HCT116 (cell line): ENCODE data around the gene CARD10. TPM values are rescaled to one million over a fixed set of nuclear protein-coding genes. Genes with fewer than 3 reads are reported as not detected.

ENCODE experiments used
- ATAC-seq: fragments of 200-7000 bp; cut with Tn5 transposase; 2 replicates; pipeline ENCODE4 v1.9.1; 2020; ENCODE audit warnings: mild to moderate bottlenecking, moderate library complexity
- BruUV-seq: library from RNA; stranded (reverse); fragments of 400-500 nt; replicated peaks from 2 replicates; lab custom pipeline; 2021; lab: Mats Ljungman, UMichigan
- CTCF ChIA-PET: fragments of 300-600 bp; sonication (Branson Sonifier 250); formaldehyde crosslinking; loops from one replicate; lab custom pipeline; 2021; ENCODE audit warnings: antibody characterized with exemption; lab: Charles Lee
- POLR2A ChIA-PET: fragments of 300-600, 350-600 bp; sonication (Branson Sonifier 250); formaldehyde crosslinking; loops from one replicate; lab custom pipeline; 2021; ENCODE audit warnings: antibody characterized with exemption; lab: Charles Lee
- RAD21 ChIA-PET, 2 experiments: fragments of 300-600 bp; sonication (Branson Sonifier 250); formaldehyde crosslinking; loops; one replicate each; lab custom pipeline; 2023; ENCODE audit warnings: low total read pairs in 2 of 2; ENCODE audit not compliant: uncharacterized antibody in 2 of 2, unreplicated experiment in 2 of 2, low non-redundant PET in 1 of 2; lab: Charles Lee
- DNase-seq: peaks from one replicate; pipeline ENCODE4 v3.0.0-alpha.2; 2010; ENCODE audit warnings: low read depth, low spot score
- H2AFZ ChIP-seq: fragments of 200-600 bp; shearing (Covaris generic), sonication (generic); 2 replicates; pipeline ENCODE4 v1.6.1; 2017; ENCODE audit warnings: low read depth, mixed run types, mixed read lengths, antibody characterized with exemption, low read length; ENCODE audit not compliant: poor library complexity, severe bottlenecking
- H3K27ac ChIP-seq: 2 replicates; pipeline ENCODE4 v1.5.1; 2012; ENCODE audit warnings: low read depth, low read length
- H3K27me3 ChIP-seq: fragments of 200-600 bp; sonication (generic); 2 replicates; pipeline ENCODE4 v1.6.1; 2016; ENCODE audit warnings: mixed run types, low read length, mixed read lengths; ENCODE audit not compliant: insufficient read depth
- H3K36me3 ChIP-seq, 2 experiments: fragments of 200-500 bp in 1 of 2; fragments of 200-600 bp in 1 of 2; sonication (Bioruptor generic) in 1 of 2; sonication (generic) in 1 of 2; 2 replicates each; pipeline versions ENCODE4 v1.5.1 to v1.6.1; 2014 to 2016; ENCODE audit warnings: low read length in 2 of 2, inconsistent platforms in 1 of 2, mixed read lengths in 1 of 2, mixed run types in 1 of 2; ENCODE audit not compliant: insufficient read depth in 2 of 2, control insufficient read depth in 1 of 2
- H3K4me1 ChIP-seq, 2 experiments: fragments of 200-600 bp in 1 of 2; sonication (generic) in 1 of 2; 2 replicates each; pipeline versions ENCODE4 v1.5.1 to v1.6.1; 2012 to 2017; ENCODE audit warnings: low read length in 2 of 2, inconsistent platforms in 1 of 2, mild to moderate bottlenecking in 1 of 2, mixed read lengths in 1 of 2, mixed run types in 1 of 2, moderate library complexity in 1 of 2; ENCODE audit not compliant: insufficient read depth in 2 of 2, control insufficient read depth in 1 of 2
- H3K4me2 ChIP-seq: fragments of 200-600 bp; sonication (generic); 2 replicates; pipeline ENCODE4 v1.6.1; 2017; ENCODE audit warnings: mixed run types, low read length, mixed read lengths
- H3K4me3 ChIP-seq, 2 experiments: fragments of 200-600 bp in 1 of 2; sonication (generic) in 1 of 2; replicated peaks in 1 of 2; 2 replicates each; pipeline ENCODE4 v1.5.1; 2011 to 2016; ENCODE audit warnings: low read length in 2 of 2, control low read depth in 1 of 2, low read depth in 1 of 2, mild to moderate bottlenecking in 1 of 2, mixed read lengths in 1 of 2, mixed run types in 1 of 2
- H3K79me2 ChIP-seq: fragments of 200-600 bp; sonication (generic); 2 replicates; pipeline ENCODE4 v1.6.1; 2017; ENCODE audit warnings: mild to moderate bottlenecking, mixed run types, low read length, moderate library complexity, mixed read lengths; ENCODE audit not compliant: insufficient read depth
- H3K9ac ChIP-seq: fragments of 200-600 bp; sonication (generic); 2 replicates; pipeline ENCODE4 v1.6.1; 2016; ENCODE audit warnings: low read length, mixed read lengths
- H3K9me2 ChIP-seq: fragments of 200-600 bp; sonication (generic), shearing (Covaris generic); 2 replicates; pipeline ENCODE4 v1.6.1; 2017; ENCODE audit warnings: mixed run types, mild to moderate bottlenecking, moderate library complexity; ENCODE audit not compliant: insufficient read depth
- H3K9me3 ChIP-seq, 2 experiments: fragments of 200-500 bp in 1 of 2; fragments of 200-600 bp in 1 of 2; sonication (Bioruptor generic) in 1 of 2; sonication (generic) in 1 of 2; 2 replicates each; pipeline ENCODE4 v1.6.1; 2014 to 2017; ENCODE audit warnings: low read length in 2 of 2, mixed read lengths in 2 of 2, inconsistent platforms in 1 of 2, low read depth in 1 of 2, mild to moderate bottlenecking in 1 of 2, mixed run types in 1 of 2, moderate library complexity in 1 of 2; ENCODE audit not compliant: control insufficient read depth in 1 of 2, insufficient read depth in 1 of 2
- H4K20me1 ChIP-seq: fragments of 200-600 bp; sonication (generic), shearing (Covaris generic); 2 replicates; pipeline ENCODE4 v1.6.1; 2017; ENCODE audit warnings: mixed run types, mild to moderate bottlenecking, moderate library complexity; ENCODE audit not compliant: insufficient read depth
- CBX3 ChIP-seq: IDR thresholded peaks from 2 replicates; pipeline ENCODE4 v1.6.1; 2012; ENCODE audit warnings: low read depth
- CTCF ChIP-seq, 3 experiments: fragments of 200-600 bp in 1 of 3; sonication (generic) in 1 of 3; IDR thresholded peaks in 2 of 3; conservative IDR thresholded peaks in 1 of 3; 2 replicates each; pipeline ENCODE4 v1.5.1; 2012 to 2017; ENCODE audit warnings: low read depth in 2 of 3, low read length in 2 of 3, antibody characterized with exemption in 1 of 3, borderline replicate concordance in 1 of 3, control low read depth in 1 of 3, mild to moderate bottlenecking in 1 of 3, mixed read lengths in 1 of 3, mixed run types in 1 of 3, moderate library complexity in 1 of 3; ENCODE audit not compliant: insufficient read depth in 1 of 3
- ELF1 ChIP-seq: IDR thresholded peaks from 2 replicates; pipeline ENCODE4 v1.6.1; 2012; ENCODE audit warnings: low read depth, borderline replicate concordance
- EZH2 ChIP-seq: fragments of 200-600 bp; sonication (generic); IDR thresholded peaks from 2 replicates; pipeline ENCODE4 v1.6.1; 2017; ENCODE audit warnings: antibody characterized with exemption, mixed run types
- SIN3A ChIP-seq: IDR thresholded peaks from 2 replicates; pipeline ENCODE4 v1.6.1; 2012; ENCODE audit warnings: low read depth
- SP1 ChIP-seq: IDR thresholded peaks from 2 replicates; pipeline ENCODE4 v1.6.1; 2012; ENCODE audit warnings: low read depth
- SRF ChIP-seq: IDR thresholded peaks from 2 replicates; pipeline ENCODE4 v1.6.1; 2012; ENCODE audit warnings: low read depth
- intact Hi-C: fragments of 100-400 bp; cut with micrococcal nuclease; formaldehyde crosslinking; loops from 2 replicates; pipeline ENCODE4 v1.10.0; 2022
- total RNA-seq: library from RNA; stranded (reverse); gene quantifications from one replicate; pipeline ENCODE4 v1.2.1, GENCODE V29; 2021; ENCODE audit not compliant: unreplicated experiment

CARD10 gene
- total RNA-seq, 1 experiment from 2014 or later, result 32.0 TPM

GRCh38 chr22:37555029-37555428, 35.8 kb upstream of the CARD10 start:
- Histone ChIP-seq H3K9me3 (no peaks in the 10 kb centered on the region), H3K9ac (no peak overlapping the region), H3K36me3 (no peaks in the 10 kb centered on the region), H2AFZ (no peak overlapping the region), H3K9me2 (no peaks in the 10 kb centered on the region), H3K4me2 (no peak overlapping the region), H4K20me1 (no peaks in the 10 kb centered on the region), H3K27me3 (no peaks in the 10 kb centered on the region), H3K4me3 (no peak overlapping the region), H3K79me2 (no peaks in the 10 kb centered on the region), H3K4me1 (peaks cover 16 to 41% of the 10 kb centered on the region in 2 experiments), H3K27ac (no peak overlapping the region)
- DNase-seq (no peak), ATAC-seq (no peak)
- POLR2A ChIA-PET, result interaction anchor here (0.7 to 2.3 kb wide), 3 partner anchors 9 to 13 kb away, joined by 3 to 9 read pairs (median 3); no protein-coding TSS in a partner anchor
- TF ChIP-seq SIN3A, result no peak
- RAD21 ChIA-PET, result no interaction called here
- intact Hi-C loops, result no loop called here
- BruUV-seq, result no TSS peak
- CTCF ChIA-PET, result interaction anchor here (0.6 to 1.0 kb wide), 3 partner anchors 10 to 37 kb away, joined by 3 to 4 read pairs (median 3); no protein-coding TSS in a partner anchor

DNA sequence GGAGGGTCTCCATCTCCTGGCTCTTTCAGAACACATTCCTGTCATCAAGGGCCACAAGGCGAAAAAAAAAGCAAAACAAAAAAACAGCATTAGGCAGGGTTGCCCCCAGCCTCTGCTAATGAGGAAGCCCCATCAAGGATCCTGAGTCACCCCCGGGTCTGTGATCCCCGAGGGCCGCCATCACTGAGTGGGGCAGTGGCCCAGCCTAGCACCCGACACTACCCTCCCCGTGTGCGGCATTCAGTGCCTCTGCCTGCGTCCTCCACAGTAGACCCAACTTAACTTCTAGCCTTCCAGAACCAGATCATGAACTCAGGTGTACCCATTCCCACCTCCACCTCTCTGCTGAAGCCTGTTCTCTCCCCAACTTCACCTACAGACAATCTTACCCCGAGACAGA, 34.5 kb upstream of the CARD10 start:
- Histone ChIP-seq H3K9me2 (no peaks in the 10 kb centered on the region), H3K9ac (no peak overlapping the region), H2AFZ (no peak overlapping the region), H3K27me3 (no peaks in the 10 kb centered on the region), H3K4me3 (no peak overlapping the region), H3K36me3 (no peaks in the 10 kb centered on the region), H3K4me1 (peaks cover 4 to 35% of the 10 kb centered on the region in 2 experiments; a peak in 3 of 4 replicates), H3K79me2 (no peaks in the 10 kb centered on the region), H3K9me3 (no peaks in the 10 kb centered on the region), H4K20me1 (no peaks in the 10 kb centered on the region), H3K27ac (no peak overlapping the region), H3K4me2 (no peak overlapping the region)
- TF ChIP-seq CBX3, result no peak
- TF ChIP-seq EZH2, result no peak
- no peak for TF ChIP-seq SIN3A
- TF ChIP-seq CTCF (IDR thresholded peaks at IDR 0.05 in 2 of 3, conservative IDR thresholded peaks at IDR 0.05 in 1 of 3; ENCODE audit: borderline replicate concordance in 1 of 3, insufficient read depth in 1 of 3, low read depth in 2 of 3, low read length in 2 of 3), result no peak
- TF ChIP-seq SRF, result no peak
- no peak for TF ChIP-seq ELF1
- TF ChIP-seq SP1, result no peak
- ATAC-seq (no peak), DNase-seq (no peak)
- ChIA-PET POLR2A (interaction anchor here (1.5 kb wide), 1 partner anchor 8 kb away, joined by 3 read pairs; no protein-coding TSS in a partner anchor), RAD21 (no interaction called here), CTCF (no interaction called here)
- intact Hi-C loops, result no loop called here
- BruUV-seq, result no TSS peak
